ENCODE data around the gene PRCC. TPM values are rescaled to one million over a fixed set of nuclear protein-coding genes. Genes with fewer than 3 reads are reported as not detected.

Gene PRCC
- 10 to 100 TPM; 58.6 to 67.2 TPM for total RNA-seq

- ChIA-PET CTCF (interaction anchor here (1.0 to 11.0 kb wide), 8 partner anchors 15 to 94 kb away, joined by 3 to 155 read pairs (median 4); partner anchors contain the start of genes CRABP2, ISG20L2, METTL25B and MRPL24), POLR2A (interaction anchor here (0.5 to 4.7 kb wide), 7 partner anchors 15 to 73 kb away, joined by 4 to 33 read pairs (median 5); partner anchors contain the start of genes HDGF, ISG20L2, METTL25B and MRPL24)
- Mint-ChIP-seq H3K27ac (no peak within 1 kb of the TSS), H3K4me3 (no peak within 1 kb of the TSS), H3K4me1 (ENCODE audit: low read depth) (peaks cover 36% of the 10 kb centered on the region), H3K9me3 (no peaks in the 10 kb centered on the region), H3K27me3 (no peaks in the 10 kb centered on the region), H3K36me3 (peaks cover 20% of the 10 kb centered on the region)
- intact Hi-C loops (cut with micrococcal nuclease) = loop anchor here (1.0 kb wide), 4 partner anchors 16 to 49 kb away; partner anchors contain the start of genes HDGF, ISG20L2, METTL25B and MRPL24
- peak; percentile 99 for DNase-seq
Observed at GRCh38 chr1:156767101-156767878, at the start of gene PRCC. Gene PRCC, plus strand, starts transcription at chr1:156767535. Its CDS starts 237 bp downstream, at chr1:156767772.

- Mint-ChIP-seq H3K4me1 (ENCODE audit: low read depth) (peaks cover 28% of the 10 kb centered on the region), H3K27ac (peak overlapping the region; percentile 77), H3K4me3 (no peak overlapping the region), H3K36me3 (peaks cover 35% of the 10 kb centered on the region), H3K9me3 (no peaks in the 10 kb centered on the region), H3K27me3 (no peaks in the 10 kb centered on the region)
- POLR2A ChIA-PET = interaction anchor here (1.0 kb wide), 1 partner anchor 220 kb away, joined by 3 read pairs; the partner anchor contains the start of gene MEF2D
- no peak for DNase-seq
- CTCF ChIA-PET = interaction anchor here (0.6 to 34.5 kb wide), 5 partner anchors 8 to 95 kb away, joined by 3 to 1179 read pairs (median 3); partner anchors contain the start of genes CRABP2 and NES
- intact Hi-C loops (cut with micrococcal nuclease) = no loop called here
Observed at GRCh38 chr1:156721131-156721530, 46.2 kb upstream of the PRCC start.

- H3K36me3 Mint-ChIP-seq = peaks cover 35% of the 10 kb centered on the region
- POLR2A ChIA-PET = interaction anchor here (1.0 kb wide), 1 partner anchor 221 kb away, joined by 3 read pairs; the partner anchor contains the start of gene MEF2D
- DNase-seq = peak; percentile 38
- peaks cover 28% of the 10 kb centered on the region for H3K4me1 Mint-ChIP-seq (ENCODE audit: low read depth)
- no peak overlapping the region for H3K4me3 Mint-ChIP-seq
- CTCF ChIA-PET = interaction anchor here (0.6 to 34.5 kb wide), 6 partner anchors 9 to 96 kb away, joined by 3 to 1179 read pairs (median 3); partner anchors contain the start of genes CRABP2 and NES
- intact Hi-C loops (cut with micrococcal nuclease) = no loop called here
- no peaks in the 10 kb centered on the region for H3K9me3 Mint-ChIP-seq
- H3K27me3 Mint-ChIP-seq = no peaks in the 10 kb centered on the region
- peak overlapping the region; percentile 77 for H3K27ac Mint-ChIP-seq
Observed at GRCh38 chr1:156721535-156721934, 45.8 kb upstream of the PRCC start.

GRCh38 chr1:156725683-156726280 is 41.6 kb upstream of the PRCC start:
- CTCF ChIA-PET = interaction anchor here (0.6 to 34.5 kb wide), 65 partner anchors 8 to 340 kb away, joined by 3 to 1179 read pairs (median 5); partner anchors contain the start of genes CRABP2, GPATCH4, HDGF and INSRR

GRCh38 chr1:156726549-156727226 is 40.6 kb upstream of the PRCC start:
- CTCF ChIA-PET = interaction anchor here (0.6 to 34.5 kb wide), 55 partner anchors 9 to 269 kb away, joined by 3 to 1179 read pairs (median 7); partner anchors contain the start of genes CRABP2, HDGF, INSRR and MRPL24
- peaks cover 36% of the 10 kb centered on the region for H3K4me1 Mint-ChIP-seq (ENCODE audit: low read depth)

More at GRCh38 chr1:156725683-156726280, 41.6 kb upstream of the PRCC start:
- intact Hi-C loops (cut with micrococcal nuclease) = loop anchor here (1.0 to 5.0 kb wide), 6 partner anchors 36 to 202 kb away; partner anchors contain the start of gene NTRK1
- Mint-ChIP-seq H3K27ac (no peak overlapping the region), H3K9me3 (no peaks in the 10 kb centered on the region), H3K27me3 (no peaks in the 10 kb centered on the region), H3K4me1 (ENCODE audit: low read depth) (peaks cover 36% of the 10 kb centered on the region), H3K4me3 (no peak overlapping the region), H3K36me3 (peaks cover 36% of the 10 kb centered on the region)
- POLR2A ChIA-PET = interaction anchor here (0.6 to 7.4 kb wide), 10 partner anchors 15 to 136 kb away, joined by 3 to 90 read pairs (median 4); partner anchors contain the start of genes CRABP2, HDGF, MRPL24 and PRCC
- peak; percentile 88 for DNase-seq

GRCh38 chr1:156727492-156727891 is 39.8 kb upstream of the PRCC start:
- Mint-ChIP-seq H3K4me3 (no peak overlapping the region), H3K9me3 (no peaks in the 10 kb centered on the region), H3K27ac (peak overlapping the region; percentile 99), H3K4me1 (ENCODE audit: low read depth) (peaks cover 34% of the 10 kb centered on the region), H3K36me3 (peaks cover 29% of the 10 kb centered on the region), H3K27me3 (no peaks in the 10 kb centered on the region)
- ChIA-PET POLR2A (interaction anchor here (1.1 to 7.4 kb wide), 8 partner anchors 12 to 136 kb away, joined by 3 to 90 read pairs (median 10); partner anchors contain the start of genes HDGF, MRPL24, NAXE and PRCC), CTCF (interaction anchor here (0.9 to 34.5 kb wide), 26 partner anchors 14 to 222 kb away, joined by 3 to 1179 read pairs (median 18); partner anchors contain the start of genes CRABP2, HDGF, INSRR and MRPL24)
- DNase-seq = no peak
- intact Hi-C loops (cut with micrococcal nuclease) = loop anchor here (2.0 to 5.0 kb wide), 2 partner anchors 133 to 200 kb away; partner anchors contain the start of gene NTRK1

More at GRCh38 chr1:156726549-156727226, 40.6 kb upstream of the PRCC start:
- POLR2A ChIA-PET = interaction anchor here (0.6 to 7.4 kb wide), 10 partner anchors 14 to 135 kb away, joined by 3 to 90 read pairs (median 5); partner anchors contain the start of genes CRABP2, HDGF, MRPL24 and PRCC
- Mint-ChIP-seq H3K4me3 (no peak overlapping the region), H3K27me3 (no peaks in the 10 kb centered on the region), H3K9me3 (no peaks in the 10 kb centered on the region), H3K36me3 (peaks cover 32% of the 10 kb centered on the region), H3K27ac (no peak overlapping the region)
- peak; percentile 71 for DNase-seq
- intact Hi-C loops (cut with micrococcal nuclease) = loop anchor here (1.0 to 5.0 kb wide), 6 partner anchors 37 to 201 kb away; partner anchors contain the start of gene NTRK1

- H3K36me3 Mint-ChIP-seq = peaks cover 30% of the 10 kb centered on the region
- no peaks in the 10 kb centered on the region for H3K27me3 Mint-ChIP-seq
- CTCF ChIA-PET = interaction anchor here (0.9 to 34.5 kb wide), 18 partner anchors 13 to 223 kb away, joined by 3 to 1179 read pairs (median 20); partner anchors contain the start of genes CRABP2, HDGF, INSRR and MRPL24
- H3K9me3 Mint-ChIP-seq = no peaks in the 10 kb centered on the region
- peaks cover 31% of the 10 kb centered on the region for H3K4me1 Mint-ChIP-seq (ENCODE audit: low read depth)
- POLR2A ChIA-PET = interaction anchor here (0.6 to 7.4 kb wide), 12 partner anchors 13 to 136 kb away, joined by 3 to 90 read pairs (median 5); partner anchors contain the start of genes HDGF, MRPL24, NAXE and PRCC
- peak; percentile 88 for DNase-seq
- intact Hi-C loops (cut with micrococcal nuclease) = loop anchor here (1.0 to 5.0 kb wide), 7 partner anchors 13 to 411 kb away; partner anchors contain the start of genes ETV3, HDGF, MRPL24 and NTRK1
- peak within 1 kb of the TSS; percentile 99 for H3K27ac Mint-ChIP-seq
- no peak within 1 kb of the TSS for H3K4me3 Mint-ChIP-seq
Observed at GRCh38 chr1:156727926-156728598, 39.3 kb upstream of the PRCC start, which contains the start of gene METTL25B. Gene METTL25B, plus strand, starts transcription at chr1:156728469. Its CDS starts 636 bp downstream, at chr1:156729105.

GRCh38 chr1:156728599-156729462 is 38.5 kb upstream of the PRCC start, which contains the start of gene ISG20L2:
Gene ISG20L2, minus strand, starts transcription at chr1:156728766. Its CDS starts 1,114 bp downstream, at chr1:156727652.
- H3K27ac Mint-ChIP-seq = peak within 1 kb of the TSS; percentile 99
- DNase-seq = peak; percentile 98
- intact Hi-C loops (cut with micrococcal nuclease) = loop anchor here (1.0 to 5.0 kb wide), 6 partner anchors 12 to 410 kb away; partner anchors contain the start of genes ETV3, HDGF, MRPL24 and PRCC
- POLR2A ChIA-PET = interaction anchor here (0.6 to 7.4 kb wide), 12 partner anchors 8 to 137 kb away, joined by 3 to 90 read pairs (median 5); partner anchors contain the start of genes HDGF, MRPL24, NAXE and PRCC
- peaks cover 23% of the 10 kb centered on the region for H3K4me1 Mint-ChIP-seq (ENCODE audit: low read depth)
- no peaks in the 10 kb centered on the region for H3K27me3 Mint-ChIP-seq
- no peak within 1 kb of the TSS for H3K4me3 Mint-ChIP-seq
- no peaks in the 10 kb centered on the region for H3K9me3 Mint-ChIP-seq
- H3K36me3 Mint-ChIP-seq = peaks cover 24% of the 10 kb centered on the region
- CTCF ChIA-PET = interaction anchor here (1.0 to 34.5 kb wide), 11 partner anchors 12 to 161 kb away, joined by 3 to 1179 read pairs (median 52); partner anchors contain the start of genes CRABP2, HDGF, INSRR and MRPL24

GRCh38 chr1:156733989-156734584 is 33.2 kb upstream of the PRCC start:
- Mint-ChIP-seq H3K36me3 (peaks cover 16% of the 10 kb centered on the region), H3K9me3 (no peaks in the 10 kb centered on the region), H3K4me1 (ENCODE audit: low read depth) (peaks cover 18% of the 10 kb centered on the region), H3K4me3 (no peak overlapping the region), H3K27ac (no peak overlapping the region), H3K27me3 (no peaks in the 10 kb centered on the region)
- intact Hi-C loops (cut with micrococcal nuclease) = no loop called here
- POLR2A ChIA-PET = no interaction called here
- CTCF ChIA-PET = interaction anchor here (1.4 to 4.2 kb wide), 2 partner anchors 8 to 45 kb away, joined by 5 to 23 read pairs; no protein-coding TSS in a partner anchor
- no peak for DNase-seq
